ENCODE data around the gene RTP4.

GRCh38 chr3:187323091-187323490 is 45.1 kb upstream of the RTP4 start:
- no peak for TF ChIP-seq CTCF (IDR thresholded peaks at IDR 0.05; ENCODE audit: insufficient read depth, low read length)
- TF ChIP-seq POLR2AphosphoS5 (IDR thresholded peaks at IDR 0.05; ENCODE audit: low read depth) = no peak
- no peak for TF ChIP-seq GABPA (IDR thresholded peaks at IDR 0.05; ENCODE audit: low read depth)
